Skeletal muscle tissue (tissue), 4 donors: ENCODE measurements around the gene RSPH10B2. TPM values are rescaled to one million over a fixed set of nuclear protein-coding genes. Genes with fewer than 3 reads are reported as not detected.
"Not testable (repeated sequence)": the region's sequence is repeated elsewhere in the genome, so short reads cannot be mapped to it uniquely, and the experiment has no call there.

ENCODE experiments used
- H3K27ac ChIP-seq: one replicate; pipeline ENCODE4 v1.7.0; 2013; ENCODE audit warnings: mild to moderate bottlenecking, low read depth, low read length, inconsistent platforms
- H3K27me3 ChIP-seq, 3 donors: one replicate each; pipeline ENCODE4 v1.7.0; 2013; ENCODE audit warnings: low read length in 3 of 3; ENCODE audit not compliant: control insufficient read depth in 3 of 3, insufficient read depth in 3 of 3
- H3K36me3 ChIP-seq, 3 donors: one replicate each; pipeline ENCODE4 v1.7.0; 2013; ENCODE audit warnings: low read length in 3 of 3; ENCODE audit not compliant: control insufficient read depth in 3 of 3, insufficient read depth in 3 of 3
- H3K4me1 ChIP-seq, 3 donors: one replicate each; pipeline ENCODE4 v1.7.0; 2013; ENCODE audit warnings: low read length in 3 of 3, mild to moderate bottlenecking in 3 of 3; ENCODE audit not compliant: control insufficient read depth in 3 of 3, insufficient read depth in 3 of 3
- H3K4me3 ChIP-seq, 3 donors: one replicate each; pipeline ENCODE4 v1.7.0; 2013; ENCODE audit warnings: low read length in 3 of 3
- H3K9ac ChIP-seq, 3 donors: one replicate each; pipeline ENCODE4 v1.7.0; 2013; ENCODE audit warnings: low read length in 3 of 3, mild to moderate bottlenecking in 3 of 3, moderate library complexity in 2 of 3, low read depth in 1 of 3
- H3K9me3 ChIP-seq, 3 donors: one replicate each; pipeline ENCODE4 v1.7.0; 2013; ENCODE audit warnings: low read length in 3 of 3; ENCODE audit not compliant: control insufficient read depth in 3 of 3
- total RNA-seq: library from RNA; depleted of rRNA; stranded (reverse); fragments of >200 nt; gene quantifications from one replicate; pipeline ENCODE4 v1.2.3, GENCODE V29; 2014
- donor health status: Osteomylitis.

Gene RSPH10B2
- total RNA-seq, 1 donor from 2014 or later = 1.0 TPM

DNA sequence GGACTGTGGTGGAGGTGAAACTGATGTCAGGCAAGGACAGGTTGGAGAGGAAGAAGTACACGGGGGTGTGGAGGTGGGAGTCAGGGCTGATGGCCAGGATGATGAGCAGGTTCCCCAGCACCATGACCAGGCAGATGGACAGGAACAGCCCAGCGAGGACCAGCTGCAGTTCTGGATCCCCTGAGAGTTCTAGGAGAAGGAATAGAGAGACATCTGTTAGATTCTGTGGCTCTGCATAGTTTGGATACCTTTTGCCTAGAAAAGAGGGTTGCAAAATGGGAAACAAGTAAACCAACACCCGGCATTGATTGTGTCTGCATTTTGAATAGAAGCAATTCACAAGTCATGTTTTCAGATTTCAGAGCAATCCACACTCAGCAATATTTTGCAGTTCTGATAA, 81.6 kb downstream of the RSPH10B2 start:
- H3K4me1 ChIP-seq, H3K9ac ChIP-seq, H3K9me3 ChIP-seq, H3K4me3 ChIP-seq, H3K36me3 ChIP-seq, H3K27ac ChIP-seq: not testable (repeated sequence)
- peaks cover 4 to 17% (median 10%) of the 10 kb centered on the region in 3 donors for H3K27me3 ChIP-seq

DNA sequence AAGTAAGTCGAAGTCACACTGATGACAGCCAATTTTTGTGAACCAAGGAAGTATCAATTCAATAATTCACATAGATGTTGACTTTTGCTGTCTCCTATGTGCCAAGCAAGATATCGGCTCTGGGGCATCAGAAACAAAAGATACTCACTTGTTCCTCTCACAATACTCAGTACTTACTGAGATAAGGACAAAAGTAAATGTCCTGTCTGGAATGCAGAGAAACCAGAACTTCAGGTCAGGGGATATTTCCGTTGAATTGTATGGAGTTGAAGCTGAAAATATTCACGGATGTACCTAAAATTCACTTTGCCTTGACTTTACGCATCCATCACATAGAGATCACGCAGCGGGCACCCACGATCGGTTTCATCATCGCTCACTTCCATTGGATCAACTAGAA, 83.2 kb downstream of the RSPH10B2 start:
- H3K27ac ChIP-seq, H3K4me1 ChIP-seq, H3K9ac ChIP-seq, H3K9me3 ChIP-seq, H3K36me3 ChIP-seq, H3K4me3 ChIP-seq: not testable (repeated sequence)
- H3K27me3 ChIP-seq = peaks cover 2 to 13% (median 6%) of the 10 kb centered on the region in 3 donors

DNA sequence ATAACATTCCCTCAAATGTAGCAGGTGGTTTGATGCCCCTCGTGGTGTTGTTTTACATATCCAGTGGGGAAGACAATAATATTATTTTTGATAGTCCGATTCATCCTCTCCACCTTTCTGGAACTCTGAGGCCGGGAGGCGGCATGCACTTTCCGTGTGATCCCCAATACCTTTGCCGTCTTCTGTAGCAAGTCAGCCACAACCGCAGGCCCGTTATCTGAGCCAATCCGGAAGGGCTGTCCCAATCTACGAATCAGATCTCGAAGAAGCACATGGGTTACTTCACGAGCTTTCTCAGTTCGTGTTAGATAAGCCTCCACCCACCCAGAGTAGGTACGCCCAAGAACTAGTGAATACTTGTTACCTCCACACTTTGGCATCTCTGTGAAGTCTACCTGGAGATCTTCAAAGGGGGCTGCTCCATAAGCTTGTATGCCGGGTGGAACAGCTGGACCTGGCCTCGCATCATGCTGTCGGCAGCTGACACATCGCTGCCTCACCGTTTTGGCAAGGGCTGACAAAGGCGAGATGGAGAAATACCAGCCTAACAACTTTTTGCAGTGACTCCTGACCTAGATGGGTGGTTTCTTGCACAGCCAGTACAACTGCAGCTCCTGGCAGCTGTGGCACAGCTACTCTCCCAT, 88.5 kb downstream of the RSPH10B2 start:
- not testable (repeated sequence) for H3K4me3 ChIP-seq, H3K4me1 ChIP-seq, H3K27ac ChIP-seq, H3K27me3 ChIP-seq, H3K9me3 ChIP-seq, H3K36me3 ChIP-seq, H3K9ac ChIP-seq

GRCh38 chr7:6843092-6843491, 89.2 kb downstream of the RSPH10B2 start:
- not testable (repeated sequence) for H3K9me3 ChIP-seq, H3K4me1 ChIP-seq

DNA sequence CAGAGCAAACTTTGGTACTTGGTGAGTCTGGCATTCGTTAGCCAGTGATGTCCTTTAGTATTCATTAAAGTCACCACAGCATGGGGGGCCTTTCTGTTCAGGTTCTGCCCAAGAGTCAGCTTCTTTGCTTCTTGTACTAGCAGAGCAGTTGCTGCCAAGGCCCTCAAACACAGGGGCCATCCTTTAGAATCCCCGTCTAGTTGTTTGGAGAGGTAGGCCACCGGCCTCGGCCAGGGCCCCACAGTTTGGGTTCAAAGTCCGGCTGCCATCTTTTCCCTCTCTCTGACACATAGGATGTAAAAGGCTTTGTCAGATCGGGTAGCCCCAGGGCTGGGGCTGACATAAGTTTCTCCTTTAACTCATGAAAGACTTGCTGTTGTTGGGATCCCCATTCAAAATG, 89.8 kb downstream of the RSPH10B2 start:
- H3K36me3 ChIP-seq, H3K27ac ChIP-seq, H3K9me3 ChIP-seq, H3K4me3 ChIP-seq, H3K9ac ChIP-seq, H3K4me1 ChIP-seq: not testable (repeated sequence)
- H3K27me3 ChIP-seq = peaks cover 2 to 12% (median 8%) of the 10 kb centered on the region in 3 donors

More at GRCh38 chr7:6843092-6843491, 89.2 kb downstream of the RSPH10B2 start:
- not testable (repeated sequence) for H3K36me3 ChIP-seq, H3K9ac ChIP-seq, H3K4me3 ChIP-seq, H3K27me3 ChIP-seq, H3K27ac ChIP-seq

GRCh38 chr7:6845971-6846449, 92.1 kb downstream of the RSPH10B2 start:
- not testable (repeated sequence) for H3K9me3 ChIP-seq, H3K4me1 ChIP-seq, H3K9ac ChIP-seq

DNA sequence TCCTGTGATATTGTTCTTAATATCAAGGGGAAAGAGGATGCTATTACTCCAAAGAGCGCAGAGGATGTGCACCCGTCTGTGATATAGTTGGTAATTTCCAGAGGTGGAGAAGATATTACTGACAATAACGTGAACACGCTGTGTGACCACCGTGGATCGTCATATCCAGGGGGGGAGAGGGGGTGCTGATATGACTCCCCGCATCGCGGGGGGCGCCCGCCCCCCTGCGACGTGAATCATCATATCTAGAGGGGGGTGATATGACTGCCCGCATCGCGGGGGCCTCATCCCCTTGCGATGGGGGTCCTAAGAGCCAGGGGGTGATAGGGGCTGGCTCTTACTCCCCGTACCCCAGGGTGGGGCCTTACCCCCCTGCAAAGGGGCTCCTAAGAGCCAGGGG, 93.8 kb downstream of the RSPH10B2 start:
- H3K27me3 ChIP-seq, H3K4me1 ChIP-seq, H3K9me3 ChIP-seq, H3K4me3 ChIP-seq, H3K36me3 ChIP-seq, H3K9ac ChIP-seq, H3K27ac ChIP-seq: not testable (repeated sequence)

More at GRCh38 chr7:6845971-6846449, 92.1 kb downstream of the RSPH10B2 start:
- peaks cover 2 to 12% (median 4%) of the 10 kb centered on the region in 3 donors for H3K27me3 ChIP-seq
- not testable (repeated sequence) for H3K4me3 ChIP-seq, H3K36me3 ChIP-seq, H3K27ac ChIP-seq

Other genes with a start within 250 kb of the RSPH10B2 start
- not detected for gene GRID2IP, start 202.6 kb upstream of the RSPH10B2 start, total RNA-seq
- 68.9 TPM for gene ZDHHC4, start 176.6 kb upstream of the RSPH10B2 start, total RNA-seq
- 10.4 TPM for gene INTS15, start 164.1 kb upstream of the RSPH10B2 start, total RNA-seq
- 12.0 TPM for gene ZNF853, start 138.5 kb upstream of the RSPH10B2 start, total RNA-seq
- 9.9 TPM for gene ZNF316, start 116.8 kb upstream of the RSPH10B2 start, total RNA-seq
- gene ZNF12, start 47.2 kb upstream of the RSPH10B2 start, total RNA-seq = 17.7 TPM
- 83.0 TPM for gene CCZ1B, start 72.2 kb downstream of the RSPH10B2 start, total RNA-seq